Measurements from ENCODE around the gene NR3C2. TPM values are rescaled to one million over a fixed set of nuclear protein-coding genes. Genes with fewer than 3 reads are reported as not detected.

The NR3C2 gene
- total RNA-seq, 2 donors from 2014 or later, result 14.6 to 17.4 TPM

DNA sequence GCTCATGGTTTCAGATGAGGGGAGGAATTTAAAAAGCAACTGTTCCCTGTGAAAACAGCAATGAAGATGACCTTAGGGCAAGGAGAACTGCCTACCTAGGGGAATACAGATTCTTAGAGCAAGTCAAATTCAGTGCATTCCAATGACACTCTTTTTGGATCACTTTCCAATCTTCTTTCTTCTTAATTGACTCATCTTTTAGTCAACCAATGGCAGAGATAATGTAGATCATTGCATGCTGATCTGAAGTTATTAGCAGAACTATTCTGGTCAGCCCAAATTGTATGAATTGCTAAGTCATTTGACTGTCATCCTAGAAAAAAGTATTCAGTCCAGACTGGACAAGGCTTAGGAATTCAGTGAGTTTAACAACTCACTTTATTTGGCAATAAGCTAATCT lies 12.6 kb upstream of the NR3C2 start:
- intact Hi-C loops (cut with DNase I), result no loop called here
- Histone ChIP-seq H3K27ac (no peak overlapping the region), H3K9me3 (no peaks in the 10 kb centered on the region), H3K36me3 (no peaks in the 10 kb centered on the region), H3K4me3 (no peak overlapping the region), H3K4me1 (replicated peaks) (no peaks in the 10 kb centered on the region), H3K27me3 (replicated peaks; ENCODE audit: insufficient read depth) (no peaks in the 10 kb centered on the region)
- no peak for DNase-seq (ENCODE audit: low spot score)
- TF ChIP-seq POLR2AphosphoS5 (IDR thresholded peaks at IDR 0.05), result no peak
- TF ChIP-seq POLR2A (IDR thresholded peaks at IDR 0.05), result no peak

GRCh38 chr4:148453833-148454232 lies 11.6 kb upstream of the NR3C2 start:
- WGBS, result 77% methylated on average over 4 of the region's 4 CpGs
- TF ChIP-seq POLR2A (IDR thresholded peaks at IDR 0.05), result no peak

GRCh38 chr4:148452970-148453369 lies 10.8 kb upstream of the NR3C2 start:
- no peak for DNase-seq (ENCODE audit: low spot score)
- Histone ChIP-seq H3K36me3 (no peaks in the 10 kb centered on the region), H3K27ac (no peak overlapping the region), H3K4me3 (no peak overlapping the region), H3K4me1 (replicated peaks) (no peaks in the 10 kb centered on the region), H3K9me3 (no peaks in the 10 kb centered on the region), H3K27me3 (replicated peaks; ENCODE audit: insufficient read depth) (no peaks in the 10 kb centered on the region)
- TF ChIP-seq POLR2A (IDR thresholded peaks at IDR 0.05), result no peak
- TF ChIP-seq, protein P1, sequence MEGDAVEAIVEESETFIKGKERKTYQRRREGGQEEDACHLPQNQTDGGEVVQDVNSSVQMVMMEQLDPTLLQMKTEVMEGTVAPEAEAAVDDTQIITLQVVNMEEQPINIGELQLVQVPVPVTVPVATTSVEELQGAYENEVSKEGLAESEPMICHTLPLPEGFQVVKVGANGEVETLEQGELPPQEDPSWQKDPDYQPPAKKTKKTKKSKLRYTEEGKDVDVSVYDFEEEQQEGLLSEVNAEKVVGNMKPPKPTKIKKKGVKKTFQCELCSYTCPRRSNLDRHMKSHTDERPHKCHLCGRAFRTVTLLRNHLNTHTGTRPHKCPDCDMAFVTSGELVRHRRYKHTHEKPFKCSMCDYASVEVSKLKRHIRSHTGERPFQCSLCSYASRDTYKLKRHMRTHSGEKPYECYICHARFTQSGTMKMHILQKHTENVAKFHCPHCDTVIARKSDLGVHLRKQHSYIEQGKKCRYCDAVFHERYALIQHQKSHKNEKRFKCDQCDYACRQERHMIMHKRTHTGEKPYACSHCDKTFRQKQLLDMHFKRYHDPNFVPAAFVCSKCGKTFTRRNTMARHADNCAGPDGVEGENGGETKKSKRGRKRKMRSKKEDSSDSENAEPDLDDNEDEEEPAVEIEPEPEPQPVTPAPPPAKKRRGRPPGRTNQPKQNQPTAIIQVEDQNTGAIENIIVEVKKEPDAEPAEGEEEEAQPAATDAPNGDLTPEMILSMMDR (IDR thresholded peaks at IDR 0.05), result no peak
- no peak for TF ChIP-seq POLR2AphosphoS5 (IDR thresholded peaks at IDR 0.05)
- intact Hi-C loops (cut with DNase I), result no loop called here
- whole genome bisulfite sequencing, result 93% methylated on average over 1 of the region's 1 CpG

More at GRCh38 chr4:148453833-148454232, 11.6 kb upstream of the NR3C2 start:
- no peak overlapping the region for H3K4me3 ChIP-seq
- H3K27ac ChIP-seq, result no peak overlapping the region
- no peaks in the 10 kb centered on the region for H3K9me3 ChIP-seq
- no peaks in the 10 kb centered on the region for H3K4me1 ChIP-seq (replicated peaks)
- intact Hi-C loops (cut with DNase I), result no loop called here
- H3K36me3 ChIP-seq, result no peaks in the 10 kb centered on the region
- no peaks in the 10 kb centered on the region for H3K27me3 ChIP-seq (replicated peaks; ENCODE audit: insufficient read depth)
- no peak for DNase-seq (ENCODE audit: low spot score)

DNA sequence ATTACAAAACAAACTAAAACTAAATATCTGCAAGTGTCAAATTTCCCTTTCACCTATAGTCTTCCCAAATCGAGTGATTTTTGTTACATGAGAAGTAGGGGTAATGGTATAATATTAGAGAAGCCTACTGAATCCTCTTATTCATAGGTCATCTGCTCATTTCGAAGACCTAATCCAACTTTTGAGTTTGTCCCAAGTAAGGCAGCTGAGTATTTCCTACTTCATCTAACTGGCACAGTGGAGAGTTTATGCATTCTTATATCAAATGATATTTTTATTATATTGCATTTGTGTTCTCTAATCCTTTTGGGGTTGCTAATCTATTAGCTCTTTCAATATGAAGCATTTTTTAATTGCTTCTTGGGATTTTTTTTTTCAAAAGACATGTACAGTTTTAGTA lies 7.7 kb upstream of the NR3C2 start:
- intact Hi-C loops (cut with DNase I), result no loop called here
- WGBS, result 77% methylated on average over 2 of the region's 2 CpGs
- Histone ChIP-seq H3K27ac (no peak overlapping the region), H3K9me3 (no peaks in the 10 kb centered on the region), H3K4me1 (replicated peaks) (no peaks in the 10 kb centered on the region), H3K4me3 (no peak overlapping the region), H3K36me3 (no peaks in the 10 kb centered on the region), H3K27me3 (replicated peaks; ENCODE audit: insufficient read depth) (no peaks in the 10 kb centered on the region)
- TF ChIP-seq POLR2A (IDR thresholded peaks at IDR 0.05) (no peak), POLR2AphosphoS5 (IDR thresholded peaks at IDR 0.05) (no peak)
- TF ChIP-seq, protein P1 (IDR thresholded peaks at IDR 0.05), result no peak
- DNase-seq (ENCODE audit: low spot score), result no peak

- intact Hi-C loops (cut with DNase I), result no loop called here
- TF ChIP-seq POLR2A (IDR thresholded peaks at IDR 0.05), result no peak
- TF ChIP-seq, protein P1 (IDR thresholded peaks at IDR 0.05), result no peak
- TF ChIP-seq POLR2AphosphoS5 (IDR thresholded peaks at IDR 0.05), result no peak
- no peak for DNase-seq (ENCODE audit: low spot score)
- no peaks in the 10 kb centered on the region for H3K9me3 ChIP-seq
- no peaks in the 10 kb centered on the region for H3K4me1 ChIP-seq (replicated peaks)
- H3K4me3 ChIP-seq, result no peak overlapping the region
- H3K27me3 ChIP-seq (replicated peaks; ENCODE audit: insufficient read depth), result no peaks in the 10 kb centered on the region
- no peak overlapping the region for H3K27ac ChIP-seq
- H3K36me3 ChIP-seq, result no peaks in the 10 kb centered on the region
Measured at GRCh38 chr4:148448141-148448540, 5.9 kb upstream of the NR3C2 start.

DNA sequence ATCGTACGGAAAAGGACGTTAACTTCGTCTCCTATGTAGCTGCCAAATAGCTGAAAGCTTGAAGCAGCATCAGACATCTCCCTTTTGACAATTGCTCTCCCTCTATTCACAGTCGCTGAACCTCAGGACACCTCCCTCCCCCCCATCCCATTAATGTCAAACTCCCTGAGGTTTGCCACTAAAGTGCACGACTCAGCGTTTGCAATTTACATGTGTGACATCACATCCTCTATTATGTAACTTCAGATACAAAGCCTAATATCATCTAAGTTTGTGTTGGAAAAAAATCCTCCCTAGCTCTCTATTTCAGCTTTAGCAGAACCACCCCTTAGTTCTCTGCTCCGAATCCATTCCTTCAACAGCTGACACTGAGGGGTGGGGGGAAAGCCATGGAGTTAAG lies 5.5 kb upstream of the NR3C2 start:
- WGBS, result 6% methylated on average over 8 of the region's 8 CpGs
- H3K27me3 ChIP-seq (replicated peaks; ENCODE audit: insufficient read depth), result no peaks in the 10 kb centered on the region
- intact Hi-C loops (cut with DNase I), result no loop called here
- no peaks in the 10 kb centered on the region for H3K36me3 ChIP-seq
- TF ChIP-seq POLR2A (IDR thresholded peaks at IDR 0.05), result no peak
- TF ChIP-seq POLR2AphosphoS5 (IDR thresholded peaks at IDR 0.05), result no peak
- H3K27ac ChIP-seq, result no peak overlapping the region
- no peaks in the 10 kb centered on the region for H3K4me1 ChIP-seq (replicated peaks)
- no peak overlapping the region for H3K4me3 ChIP-seq
- no peak for DNase-seq (ENCODE audit: low spot score)
- no peaks in the 10 kb centered on the region for H3K9me3 ChIP-seq

All from prostate gland (tissue), 2 donors.